SK-N-SH treated with all-trans-retinoic acid at 6 μM for 48 hours (cell line): ENCODE data around the gene SGPL1.

Source experiments
- ATAC-seq: fragments of 200-7000 bp; cut with Tn5 transposase; 3 replicates; pipeline ENCODE4 v1.9.1; 2020; ENCODE audit warnings: mild to moderate bottlenecking, moderate library complexity
- ARNTL ChIP-seq: fragments of 450-650 bp; formaldehyde crosslinking; IDR thresholded peaks from 2 replicates; pipeline ENCODE4 v1.5.0; 2020; ENCODE audit warnings: low read depth, mild to moderate bottlenecking, moderate library complexity, borderline replicate concordance
- BACH2 ChIP-seq: fragments of 250-450 bp; sonication (Bioruptor Pico); IDR thresholded peaks from 2 replicates; pipeline ENCODE4 v1.9.0; 2021; ENCODE audit warnings: mild to moderate bottlenecking, borderline replicate concordance
- CSDC2 ChIP-seq: fragments of 250-450 bp; sonication (Bioruptor Pico); IDR thresholded peaks from 2 replicates; pipeline ENCODE4 v1.5.0; 2020; ENCODE audit warnings: mild to moderate bottlenecking, moderate library complexity
- CSRNP3 ChIP-seq: fragments of 250-450 bp; sonication (Bioruptor Pico); IDR thresholded peaks from 2 replicates; pipeline ENCODE4 v1.5.1; 2021; ENCODE audit warnings: mild to moderate bottlenecking, moderate library complexity
- ESRRG ChIP-seq: fragments of 250-450 bp; sonication (Bioruptor Pico); IDR thresholded peaks from 2 replicates; pipeline ENCODE4 v1.6.1; 2021; ENCODE audit warnings: mild to moderate bottlenecking
- GLIS3 ChIP-seq: fragments of 250-450 bp; sonication (Bioruptor Pico); IDR thresholded peaks from 2 replicates; pipeline ENCODE4 v1.5.0; 2020; ENCODE audit warnings: mild to moderate bottlenecking, moderate library complexity
- ISL1 ChIP-seq: fragments of 250-450 bp; sonication (Bioruptor Pico); IDR thresholded peaks from 2 replicates; pipeline ENCODE4 v2.1.2; 2022; ENCODE audit warnings: mild to moderate bottlenecking, moderate library complexity
- OSR1 ChIP-seq: fragments of 250-450 bp; sonication (Bioruptor Pico); IDR thresholded peaks from 2 replicates; pipeline ENCODE4 v1.8.0; 2022; ENCODE audit warnings: moderate library complexity, mild to moderate bottlenecking, inconsistent platforms
- PATZ1 ChIP-seq: fragments of 250-450 bp; sonication (Bioruptor Pico); IDR thresholded peaks from 2 replicates; pipeline ENCODE4 v1.8.0; 2020; ENCODE audit warnings: mild to moderate bottlenecking, moderate library complexity, borderline replicate concordance
- PPARA ChIP-seq: fragments of 250-450 bp; sonication (Bioruptor Pico); IDR thresholded peaks from 2 replicates; pipeline ENCODE4 v1.5.0; 2020; ENCODE audit warnings: mild to moderate bottlenecking, borderline replicate concordance
- RARB ChIP-seq: fragments of 250-450 bp; sonication (Bioruptor Pico); IDR thresholded peaks from 2 replicates; pipeline ENCODE4 v1.8.0; 2021; ENCODE audit warnings: mild to moderate bottlenecking, moderate library complexity
- SNAI2 ChIP-seq: fragments of 250-450 bp; sonication (Bioruptor Pico); IDR thresholded peaks from 2 replicates; pipeline ENCODE4 v1.5.0; 2020; ENCODE audit warnings: mild to moderate bottlenecking, moderate library complexity
- TCF4 ChIP-seq: fragments of 250-450 bp; sonication (Bioruptor Pico); IDR thresholded peaks from 2 replicates; pipeline ENCODE4 v1.8.0; 2021; ENCODE audit warnings: mild to moderate bottlenecking, moderate library complexity, borderline replicate concordance
- TOX ChIP-seq: fragments of 250-450 bp; sonication (Bioruptor Pico); IDR thresholded peaks from 2 replicates; pipeline ENCODE4 v1.8.0; 2021; ENCODE audit warnings: mild to moderate bottlenecking, moderate library complexity, borderline replicate concordance
- TSHZ2 ChIP-seq: fragments of 250-450 bp; sonication (Bioruptor Pico); IDR thresholded peaks from 2 replicates; pipeline ENCODE4 v1.5.0; 2020; ENCODE audit warnings: mild to moderate bottlenecking, moderate library complexity
- ZC3H10 ChIP-seq: fragments of 250-450 bp; sonication (Bioruptor Pico); IDR thresholded peaks from 2 replicates; pipeline ENCODE4 v1.5.1; 2021; ENCODE audit warnings: mild to moderate bottlenecking, moderate library complexity
- ZFP3 ChIP-seq: fragments of 250-450 bp; sonication (Bioruptor Pico); IDR thresholded peaks from 2 replicates; pipeline ENCODE4 v1.5.0; 2020; ENCODE audit warnings: mild to moderate bottlenecking, moderate library complexity
- ZFP30 ChIP-seq: fragments of 450-650 bp; formaldehyde crosslinking; IDR thresholded peaks from 2 replicates; pipeline ENCODE4 v1.5.0; 2022; ENCODE audit warnings: mild to moderate bottlenecking, moderate library complexity
- ZNF565 ChIP-seq: fragments of 450-650 bp; formaldehyde crosslinking; conservative IDR thresholded peaks from 2 replicates; pipeline ENCODE4 v1.5.0; 2020; ENCODE audit warnings: low read depth, mild to moderate bottlenecking, moderate library complexity
- ZNF70 ChIP-seq: fragments of 450-650 bp; formaldehyde crosslinking; IDR thresholded peaks from 2 replicates; pipeline ENCODE4 v1.5.0; 2020; ENCODE audit warnings: mild to moderate bottlenecking, moderate library complexity
- TF ChIP-seq, protein P1 (sequence below): fragments of 250-450 bp; sonication (Bioruptor Pico); IDR thresholded peaks from 2 replicates; pipeline ENCODE4 v1.5.1; 2020; ENCODE audit warnings: low read depth, mild to moderate bottlenecking, moderate library complexity

Gene SGPL1

GRCh38 chr10:70880077-70880534 is 64.4 kb downstream of the SGPL1 start:
- no peak for TF ChIP-seq OSR1 (CRISPR knock-in tag)
- no peak for TF ChIP-seq PPARA
- TF ChIP-seq ZNF565 (CRISPR knock-in tag), result no peak
- TF ChIP-seq TSHZ2 (CRISPR knock-in tag), result no peak
- no peak for TF ChIP-seq CSDC2 (CRISPR knock-in tag)
- TF ChIP-seq ARNTL (CRISPR knock-in tag), result no peak
- no peak for TF ChIP-seq CSRNP3
- no peak for TF ChIP-seq TCF4
- TF ChIP-seq SNAI2, result no peak
- TF ChIP-seq ISL1 (CRISPR knock-in tag), result no peak
- TF ChIP-seq, protein P1, sequence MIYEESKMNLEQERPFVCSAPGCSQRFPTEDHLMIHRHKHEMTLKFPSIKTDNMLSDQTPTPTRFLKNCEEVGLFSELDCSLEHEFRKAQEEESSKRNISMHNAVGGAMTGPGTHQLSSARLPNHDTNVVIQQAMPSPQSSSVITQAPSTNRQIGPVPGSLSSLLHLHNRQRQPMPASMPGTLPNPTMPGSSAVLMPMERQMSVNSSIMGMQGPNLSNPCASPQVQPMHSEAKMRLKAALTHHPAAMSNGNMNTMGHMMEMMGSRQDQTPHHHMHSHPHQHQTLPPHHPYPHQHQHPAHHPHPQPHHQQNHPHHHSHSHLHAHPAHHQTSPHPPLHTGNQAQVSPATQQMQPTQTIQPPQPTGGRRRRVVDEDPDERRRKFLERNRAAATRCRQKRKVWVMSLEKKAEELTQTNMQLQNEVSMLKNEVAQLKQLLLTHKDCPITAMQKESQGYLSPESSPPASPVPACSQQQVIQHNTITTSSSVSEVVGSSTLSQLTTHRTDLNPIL, result no peak
- TF ChIP-seq ZNF70 (CRISPR knock-in tag), result no peak
- TF ChIP-seq ESRRG (CRISPR knock-in tag), result no peak
- TF ChIP-seq GLIS3 (CRISPR knock-in tag), result no peak
- no peak for TF ChIP-seq BACH2 (CRISPR knock-in tag)
- TF ChIP-seq ZFP3 (CRISPR knock-in tag), result no peak
- peak; percentile 97 for ATAC-seq

- TF ChIP-seq ZNF70 (CRISPR knock-in tag) (no peak), ZNF565 (CRISPR knock-in tag) (no peak), SNAI2 (no peak), RARB (CRISPR knock-in tag) (no peak), ESRRG (CRISPR knock-in tag) (no peak), PPARA (no peak), TOX (CRISPR knock-in tag) (no peak), ISL1 (CRISPR knock-in tag) (no peak), ZFP30 (CRISPR knock-in tag) (no peak), OSR1 (CRISPR knock-in tag) (no peak), GLIS3 (CRISPR knock-in tag) (no peak), CSDC2 (CRISPR knock-in tag) (no peak), ZC3H10 (no peak), BACH2 (CRISPR knock-in tag) (no peak), TSHZ2 (CRISPR knock-in tag) (no peak), PATZ1 (no peak)
- TF ChIP-seq, protein P1, result no peak
- TF ChIP-seq, all 23 proteins: peak for 0
- ATAC-seq, result no peak
Observed at GRCh38 chr10:70884741-70885140, 69.0 kb downstream of the SGPL1 start.
